Transverse colon (tissue), 4 donors: ENCODE results near the gene PAQR9. TPM values are rescaled to one million over a fixed set of nuclear protein-coding genes. Genes with fewer than 3 reads are reported as not detected.

ENCODE experiments used
- DNase-seq: peaks from one replicate; pipeline ENCODE4 v3.0.0-alpha.2; 2019
- H3K27ac ChIP-seq, 4 donors: fragments of 200-600 bp; sonication (generic); 2 replicates each; pipeline ENCODE4 v1.5.1; 2016 to 2018; ENCODE audit warnings: inconsistent platforms in 4 of 4
- H3K27me3 ChIP-seq: fragments of 200-600 bp; sonication (generic); 2 replicates; pipeline ENCODE4 v1.5.1; 2017; ENCODE audit warnings: inconsistent platforms
- H3K36me3 ChIP-seq, 4 donors: fragments of 200-600 bp; sonication (generic); 2 replicates each; pipeline ENCODE4 v1.5.1; 2017 to 2019; ENCODE audit warnings: inconsistent platforms in 4 of 4
- H3K4me1 ChIP-seq, 4 donors: fragments of 200-600 bp; sonication (generic); 2 replicates each; pipeline ENCODE4 v1.5.1; 2017 to 2020; ENCODE audit warnings: inconsistent platforms in 4 of 4
- H3K4me3 ChIP-seq, 4 donors: fragments of 200-600 bp; sonication (generic); 1 replicate in 1 of 4; 2 replicates in 3 of 4; pipeline versions ENCODE4 v1.5.1 to v1.6.1; 2017 to 2019; ENCODE audit warnings: inconsistent platforms in 4 of 4
- H3K9me3 ChIP-seq, 2 donors: fragments of 200-600 bp; sonication (generic); 2 replicates each; pipeline ENCODE4 v1.5.1; 2017 to 2019; ENCODE audit warnings: inconsistent platforms in 2 of 2
- EP300 ChIP-seq: sonication (generic); formaldehyde crosslinking; IDR thresholded peaks from one replicate; pipeline ENCODE4 v1.6.1; 2017; ENCODE audit warnings: antibody characterized with exemption, low read depth
- POLR2A ChIP-seq: fragments of 450-650 bp; IDR thresholded peaks from one replicate; pipeline ENCODE4 v1.6.1; 2016; ENCODE audit warnings: antibody characterized with exemption, mild to moderate bottlenecking, moderate library complexity
- POLR2AphosphoS5 ChIP-seq, 3 donors: sonication (generic); formaldehyde crosslinking; IDR thresholded peaks; one replicate each; pipeline ENCODE4 v1.6.1; 2016; ENCODE audit warnings: antibody characterized with exemption in 3 of 3
- WGBS, 2 donors: methylation state at CpG; one replicate each; pipeline ENCODE4 v1.1.5; 2018; ENCODE audit warnings: low coverage in 1 of 2; 5-methylcytosine and 5-hydroxymethylcytosine counted together
- in situ Hi-C, 4 donors: fragments of 200-750 bp; cut with MboI; loops; one replicate each; pipeline versions ENCODE4 v1.15.0 to v1.15.1; 2017; ENCODE audit warnings: low sequenced_read_pairs in 3 of 4, low pct_ligation_motif_present in 1 of 4, low pct_unique_long_range_greater_than_20kb in 1 of 4
- intact Hi-C: fragments of 100-400 bp; cut with DNase I; formaldehyde crosslinking; loops from one replicate; pipeline ENCODE4 v1.15.1; 2023; ENCODE audit warnings: low total_unique reads
- total RNA-seq, 4 donors: library from RNA; depleted of rRNA; stranded (reverse); fragments of >200 nt; gene quantifications; one replicate each; pipeline ENCODE4 v1.1.0, GENCODE V29; 2016
- TF ChIP-seq, protein P1 (sequence below), 5 experiments: fragments of 200-600 bp in 3 of 5; fragments of 450-650 bp in 2 of 5; sonication (generic) in 3 of 5; IDR thresholded peaks; 1 replicate in 2 of 5; 2 replicates in 3 of 5; pipeline ENCODE4 v1.5.1; 2016 to 2017; ENCODE audit warnings: antibody characterized with exemption in 5 of 5, inconsistent platforms in 3 of 5, mild to moderate bottlenecking in 2 of 5, moderate library complexity in 1 of 5

The PAQR9 gene
- total RNA-seq, 4 donors from 2014 or later = not detected

DNA sequence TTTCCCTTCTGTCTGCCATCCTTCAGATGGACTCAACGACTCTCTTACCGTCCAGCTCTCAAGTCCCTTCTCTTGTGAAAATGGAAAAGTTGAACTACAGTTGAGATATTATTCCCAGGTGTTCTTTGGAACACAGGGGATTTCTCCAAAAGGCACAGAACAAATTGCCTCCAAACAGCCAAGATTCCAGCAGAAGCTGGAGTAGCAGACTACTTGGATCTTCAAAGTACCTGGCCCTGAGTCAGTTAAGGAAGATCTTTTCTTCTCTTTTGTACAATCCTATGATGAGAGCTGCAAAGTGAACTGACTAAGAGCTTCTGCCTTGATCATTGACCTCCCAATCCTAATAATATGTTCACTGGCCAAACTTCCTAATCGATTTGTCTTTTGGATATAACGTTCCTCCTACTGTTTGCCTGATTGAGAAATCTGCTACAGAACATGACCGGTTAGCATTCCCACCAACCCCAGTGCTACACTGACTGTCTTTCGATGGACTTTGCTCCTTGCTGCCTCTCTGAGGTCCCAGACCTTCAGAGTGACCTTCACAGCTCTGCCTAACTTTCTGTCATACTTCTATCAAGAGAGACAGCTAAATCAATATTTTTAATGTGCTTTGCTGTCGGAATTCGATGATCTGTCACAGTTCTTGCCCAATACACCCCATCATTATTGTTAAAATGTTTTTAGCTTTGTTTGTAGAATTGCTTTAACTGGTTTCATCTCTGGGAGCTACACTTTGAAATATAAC is 21.9 kb downstream of the PAQR9 start:
- 92 to 98% methylated on average over 6 to 8 of the region's 8 CpGs for WGBS, 2 donors
- TF ChIP-seq EP300 (no peak), POLR2AphosphoS5 (IDR thresholded peaks at IDR 0.05) (no peak), POLR2A (no peak)
- TF ChIP-seq, protein P1, sequence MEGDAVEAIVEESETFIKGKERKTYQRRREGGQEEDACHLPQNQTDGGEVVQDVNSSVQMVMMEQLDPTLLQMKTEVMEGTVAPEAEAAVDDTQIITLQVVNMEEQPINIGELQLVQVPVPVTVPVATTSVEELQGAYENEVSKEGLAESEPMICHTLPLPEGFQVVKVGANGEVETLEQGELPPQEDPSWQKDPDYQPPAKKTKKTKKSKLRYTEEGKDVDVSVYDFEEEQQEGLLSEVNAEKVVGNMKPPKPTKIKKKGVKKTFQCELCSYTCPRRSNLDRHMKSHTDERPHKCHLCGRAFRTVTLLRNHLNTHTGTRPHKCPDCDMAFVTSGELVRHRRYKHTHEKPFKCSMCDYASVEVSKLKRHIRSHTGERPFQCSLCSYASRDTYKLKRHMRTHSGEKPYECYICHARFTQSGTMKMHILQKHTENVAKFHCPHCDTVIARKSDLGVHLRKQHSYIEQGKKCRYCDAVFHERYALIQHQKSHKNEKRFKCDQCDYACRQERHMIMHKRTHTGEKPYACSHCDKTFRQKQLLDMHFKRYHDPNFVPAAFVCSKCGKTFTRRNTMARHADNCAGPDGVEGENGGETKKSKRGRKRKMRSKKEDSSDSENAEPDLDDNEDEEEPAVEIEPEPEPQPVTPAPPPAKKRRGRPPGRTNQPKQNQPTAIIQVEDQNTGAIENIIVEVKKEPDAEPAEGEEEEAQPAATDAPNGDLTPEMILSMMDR (IDR thresholded peaks at IDR 0.05) = no peak

DNA sequence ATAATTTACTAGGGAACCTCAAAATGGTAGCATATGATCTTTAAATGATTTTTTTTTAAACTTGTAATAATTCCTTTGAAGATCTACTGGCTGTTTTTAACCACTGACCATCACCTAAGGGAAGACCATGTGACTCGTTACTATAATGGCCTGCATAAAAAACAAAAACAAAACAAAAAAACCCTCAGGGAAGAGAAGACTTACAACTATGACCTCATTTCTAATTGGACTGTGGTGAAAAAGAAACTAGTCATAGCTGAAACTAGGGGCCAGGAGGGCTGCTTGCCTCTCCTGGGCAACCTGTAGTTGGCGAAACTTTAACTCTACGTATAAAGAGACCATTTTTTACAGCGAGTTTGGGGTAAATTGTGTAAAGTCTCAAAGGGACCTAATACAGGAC is 23.0 kb downstream of the PAQR9 start:
- H3K36me3 ChIP-seq = no peaks in the 10 kb centered on the region
- DNase-seq = no peak
- no peaks in the 10 kb centered on the region for H3K9me3 ChIP-seq
- intact Hi-C loops = no loop called here
- H3K4me3 ChIP-seq = no peak overlapping the region
- 78 to 86% methylated on average over 4 of the region's 4 CpGs for WGBS, 2 donors
- in situ Hi-C loops = no loop called here
- H3K4me1 ChIP-seq = no peaks in the 10 kb centered on the region
- TF ChIP-seq, protein P1 (IDR thresholded peaks at IDR 0.05) = no peak
- TF ChIP-seq POLR2A = no peak
- no peak for TF ChIP-seq EP300
- TF ChIP-seq POLR2AphosphoS5 (IDR thresholded peaks at IDR 0.05) = no peak
- H3K27me3 ChIP-seq = no peaks in the 10 kb centered on the region
- H3K27ac ChIP-seq = no peak overlapping the region

More for the DNA sequence above, 21.9 kb downstream of the PAQR9 start:
- DNase-seq = no peak
- no peak overlapping the region for H3K27ac ChIP-seq
- no peaks in the 10 kb centered on the region for H3K36me3 ChIP-seq
- in situ Hi-C loops (no loop called here), intact Hi-C loops (no loop called here)
- H3K9me3 ChIP-seq = no peaks in the 10 kb centered on the region
- H3K27me3 ChIP-seq = peaks cover 6% of the 10 kb centered on the region
- no peak overlapping the region for H3K4me3 ChIP-seq
- H3K4me1 ChIP-seq = no peaks in the 10 kb centered on the region

DNA sequence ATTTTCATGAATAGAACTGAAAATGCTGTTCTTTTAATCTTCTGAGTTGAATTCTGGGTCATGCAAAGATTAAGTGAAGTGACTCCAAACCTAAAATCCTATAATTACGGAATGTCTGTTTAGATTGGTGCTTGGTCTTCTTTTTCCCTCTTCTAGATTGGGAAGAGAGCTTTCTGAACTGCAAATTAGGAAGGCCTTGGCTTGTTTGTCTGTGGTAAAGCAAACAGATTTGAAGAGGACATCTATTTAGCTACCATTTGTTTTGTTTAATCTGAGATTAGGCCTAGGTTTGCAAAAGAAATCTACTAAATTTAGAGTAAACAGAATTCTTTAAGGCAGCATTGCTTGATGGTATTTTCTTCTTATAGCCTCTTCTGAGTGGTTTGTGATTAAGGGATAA is 23.5 kb downstream of the PAQR9 start:
- in situ Hi-C loops = no loop called here
- no peak overlapping the region for H3K27ac ChIP-seq
- H3K36me3 ChIP-seq = no peaks in the 10 kb centered on the region
- no peak for DNase-seq
- no peak overlapping the region for H3K4me3 ChIP-seq
- H3K27me3 ChIP-seq = no peaks in the 10 kb centered on the region
- no peak for TF ChIP-seq EP300
- TF ChIP-seq, protein P1 (IDR thresholded peaks at IDR 0.05) = no peak
- TF ChIP-seq POLR2A = no peak
- TF ChIP-seq POLR2AphosphoS5 (IDR thresholded peaks at IDR 0.05) = no peak
- 85 to 89% methylated on average over 1 of the region's 1 CpG for WGBS, 2 donors
- H3K4me1 ChIP-seq = no peaks in the 10 kb centered on the region
- intact Hi-C loops = no loop called here
- H3K9me3 ChIP-seq = no peaks in the 10 kb centered on the region

DNA sequence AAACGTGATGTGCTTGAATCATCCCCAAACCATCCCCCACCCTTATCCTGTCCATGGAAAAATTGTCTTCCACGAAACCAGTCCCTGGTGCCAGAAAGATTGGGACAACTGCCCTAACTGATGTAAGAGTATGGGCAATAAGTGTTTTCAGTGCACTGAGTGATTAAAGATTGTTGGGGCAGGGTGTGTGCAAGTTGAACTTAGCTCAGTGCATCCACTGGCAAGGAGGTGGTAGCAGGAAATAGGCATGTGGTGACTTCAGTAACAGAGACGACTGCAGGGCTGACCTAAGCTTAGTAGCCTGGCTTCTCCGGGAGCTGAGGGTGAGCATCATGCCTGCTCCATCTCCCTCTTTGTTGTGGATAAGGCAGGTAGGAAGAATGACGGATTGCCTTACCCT is 27.5 kb downstream of the PAQR9 start:
- in situ Hi-C loops (no loop called here), intact Hi-C loops (no loop called here)
- WGBS, 2 donors = 38 to 51% methylated on average over 3 to 5 of the region's 5 CpGs
- H3K36me3 ChIP-seq = no peaks in the 10 kb centered on the region
- H3K9me3 ChIP-seq = no peaks in the 10 kb centered on the region
- H3K4me1 ChIP-seq = no peaks in the 10 kb centered on the region
- DNase-seq = peak; percentile 18
- TF ChIP-seq POLR2A (no peak), EP300 (no peak), POLR2AphosphoS5 (IDR thresholded peaks at IDR 0.05) (no peak)
- TF ChIP-seq, protein P1 (IDR thresholded peaks at IDR 0.05) = no peak
- no peak overlapping the region for H3K4me3 ChIP-seq
- no peaks in the 10 kb centered on the region for H3K27me3 ChIP-seq
- no peak overlapping the region for H3K27ac ChIP-seq
